Peyer's patch (tissue), 4 donors: ENCODE measurements around the gene LAP3.

Source experiments
- POLR2A ChIP-seq, 2 donors: fragments of 450-650 bp; IDR thresholded peaks; one replicate each; pipeline ENCODE4 v1.5.1; 2017; ENCODE audit warnings: antibody characterized with exemption in 2 of 2, mild to moderate bottlenecking in 2 of 2, moderate library complexity in 2 of 2
- TF ChIP-seq, protein P1 (sequence below), 6 experiments: fragments of 450-650 bp in 4 of 6; fragments of 200-600 bp in 2 of 6; sonication (generic) in 1 of 6; IDR thresholded peaks; one replicate each; pipeline ENCODE4 v1.5.1; 2017 to 2019; ENCODE audit warnings: antibody characterized with exemption in 6 of 6, mild to moderate bottlenecking in 3 of 6, moderate library complexity in 1 of 6

- TF ChIP-seq, protein P1, sequence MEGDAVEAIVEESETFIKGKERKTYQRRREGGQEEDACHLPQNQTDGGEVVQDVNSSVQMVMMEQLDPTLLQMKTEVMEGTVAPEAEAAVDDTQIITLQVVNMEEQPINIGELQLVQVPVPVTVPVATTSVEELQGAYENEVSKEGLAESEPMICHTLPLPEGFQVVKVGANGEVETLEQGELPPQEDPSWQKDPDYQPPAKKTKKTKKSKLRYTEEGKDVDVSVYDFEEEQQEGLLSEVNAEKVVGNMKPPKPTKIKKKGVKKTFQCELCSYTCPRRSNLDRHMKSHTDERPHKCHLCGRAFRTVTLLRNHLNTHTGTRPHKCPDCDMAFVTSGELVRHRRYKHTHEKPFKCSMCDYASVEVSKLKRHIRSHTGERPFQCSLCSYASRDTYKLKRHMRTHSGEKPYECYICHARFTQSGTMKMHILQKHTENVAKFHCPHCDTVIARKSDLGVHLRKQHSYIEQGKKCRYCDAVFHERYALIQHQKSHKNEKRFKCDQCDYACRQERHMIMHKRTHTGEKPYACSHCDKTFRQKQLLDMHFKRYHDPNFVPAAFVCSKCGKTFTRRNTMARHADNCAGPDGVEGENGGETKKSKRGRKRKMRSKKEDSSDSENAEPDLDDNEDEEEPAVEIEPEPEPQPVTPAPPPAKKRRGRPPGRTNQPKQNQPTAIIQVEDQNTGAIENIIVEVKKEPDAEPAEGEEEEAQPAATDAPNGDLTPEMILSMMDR (IDR thresholded peaks at IDR 0.05) = no peak
- no peak for TF ChIP-seq POLR2A (IDR thresholded peaks at IDR 0.05)
Measured at GRCh38 chr4:17544205-17544604, 32.8 kb upstream of the LAP3 start.
